Measurements from ENCODE around the gene CRACR2A.

The CRACR2A gene

GRCh38 chr12:3630111-3630510 is 122.8 kb downstream of the CRACR2A start:
- H3K4me3 ChIP-seq (ENCODE audit: low read length): no peak overlapping the region
- no peak for TF ChIP-seq ZNF274 (IDR thresholded peaks at IDR 0.05; ENCODE audit: low read depth, low read length)

DNA sequence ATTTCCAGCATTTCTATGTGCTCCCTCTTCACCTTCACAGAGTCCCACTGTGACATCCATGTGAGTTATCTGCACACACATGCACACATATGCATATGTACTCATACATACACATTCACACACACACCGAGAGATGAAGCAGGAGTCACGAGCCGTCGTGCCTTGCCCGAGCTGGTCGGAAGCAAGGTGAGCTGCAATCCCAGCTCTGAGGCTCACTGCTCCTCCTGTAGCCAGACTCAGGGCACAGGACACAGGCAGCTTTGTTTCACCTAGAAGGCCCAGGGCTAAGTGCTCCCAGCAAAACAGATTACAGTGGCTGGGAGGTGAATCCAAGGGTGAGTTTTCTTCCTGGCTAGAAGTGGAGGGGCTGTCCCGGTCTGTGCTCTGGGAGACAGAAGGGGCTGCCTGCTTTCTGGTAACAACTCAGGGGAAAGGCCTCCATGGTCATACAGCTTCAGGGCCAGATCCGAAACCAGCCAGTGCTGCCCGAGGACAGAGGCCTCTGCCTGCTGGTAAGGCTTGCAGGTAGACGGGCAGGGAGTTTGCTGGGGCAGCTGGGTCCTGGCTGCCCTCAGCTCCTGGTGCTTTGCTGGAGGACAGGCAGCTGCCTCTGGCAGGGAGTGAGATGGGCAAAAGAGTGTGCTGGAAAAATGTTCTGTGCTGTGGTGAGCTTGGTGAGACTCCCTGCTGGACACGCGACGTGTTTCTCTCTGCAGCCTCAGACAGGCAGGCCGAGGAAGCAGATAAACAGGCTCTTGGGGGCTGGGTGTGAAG is 123.7 kb downstream of the CRACR2A start:
- H3K4me3 ChIP-seq (ENCODE audit: low read length): no peak overlapping the region
- TF ChIP-seq ZNF274 (IDR thresholded peaks at IDR 0.05; ENCODE audit: low read depth, low read length): no peak

DNA sequence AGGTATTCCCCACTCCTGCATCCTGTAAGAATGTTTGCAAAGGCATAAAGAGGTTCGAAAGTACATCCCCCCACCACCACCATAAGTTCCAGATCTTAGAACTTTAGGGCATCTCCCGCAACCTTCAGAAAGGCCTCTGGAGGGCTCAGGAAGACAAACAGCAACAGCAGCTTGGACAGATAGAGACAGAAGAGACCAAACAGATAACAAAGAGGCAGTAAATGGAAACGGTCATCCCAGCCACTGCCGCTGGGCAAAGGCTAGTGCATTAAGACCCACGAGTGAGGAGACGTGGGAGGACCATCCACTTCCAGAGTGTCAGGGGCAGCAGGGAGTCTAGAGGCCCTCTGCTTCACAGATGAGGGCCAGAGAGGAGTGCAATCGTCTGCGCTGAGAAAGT is 124.3 kb downstream of the CRACR2A start:
- TF ChIP-seq ZNF274 (IDR thresholded peaks at IDR 0.05; ENCODE audit: low read depth, low read length): no peak

DNA sequence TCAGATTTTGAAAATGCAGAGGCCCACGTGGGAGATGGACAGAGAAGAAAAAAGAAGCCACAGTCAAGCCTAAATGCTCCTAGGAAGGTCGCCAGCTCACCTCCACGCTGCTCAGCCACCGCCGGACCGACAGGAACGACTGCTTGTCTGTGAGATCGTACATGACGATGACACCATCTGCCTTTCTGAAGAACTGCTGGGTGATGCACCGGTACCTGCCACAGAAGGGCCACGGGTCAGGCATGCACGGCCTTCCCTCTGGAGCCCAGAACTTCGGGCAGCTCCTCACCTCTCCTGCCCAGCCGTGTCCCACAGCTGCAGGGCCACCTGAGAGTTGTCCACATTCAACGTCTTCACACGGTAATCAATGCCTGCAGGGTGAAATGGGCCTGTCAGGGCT is 125.6 kb downstream of the CRACR2A start:
- no peak overlapping the region for H3K4me3 ChIP-seq (ENCODE audit: low read length)
- no peak for TF ChIP-seq ZNF274 (IDR thresholded peaks at IDR 0.05; ENCODE audit: low read depth, low read length)

More for the DNA sequence above, 124.3 kb downstream of the CRACR2A start:
- H3K4me3 ChIP-seq (ENCODE audit: low read length): no peak overlapping the region

- TF ChIP-seq ZNF274 (IDR thresholded peaks at IDR 0.05; ENCODE audit: low read depth, low read length): no peak
These were observed 128.6 kb downstream of the CRACR2A start for GRCh38 chr12:3624273-3624672.

GRCh38 chr12:3622822-3623690 is 129.9 kb downstream of the CRACR2A start:
- no peak for TF ChIP-seq ZNF274 (IDR thresholded peaks at IDR 0.05; ENCODE audit: low read depth, low read length)
- H3K4me3 ChIP-seq (ENCODE audit: low read length): no peak overlapping the region

More at GRCh38 chr12:3624273-3624672, 128.6 kb downstream of the CRACR2A start:
- no peak overlapping the region for H3K4me3 ChIP-seq (ENCODE audit: low read length)

DNA sequence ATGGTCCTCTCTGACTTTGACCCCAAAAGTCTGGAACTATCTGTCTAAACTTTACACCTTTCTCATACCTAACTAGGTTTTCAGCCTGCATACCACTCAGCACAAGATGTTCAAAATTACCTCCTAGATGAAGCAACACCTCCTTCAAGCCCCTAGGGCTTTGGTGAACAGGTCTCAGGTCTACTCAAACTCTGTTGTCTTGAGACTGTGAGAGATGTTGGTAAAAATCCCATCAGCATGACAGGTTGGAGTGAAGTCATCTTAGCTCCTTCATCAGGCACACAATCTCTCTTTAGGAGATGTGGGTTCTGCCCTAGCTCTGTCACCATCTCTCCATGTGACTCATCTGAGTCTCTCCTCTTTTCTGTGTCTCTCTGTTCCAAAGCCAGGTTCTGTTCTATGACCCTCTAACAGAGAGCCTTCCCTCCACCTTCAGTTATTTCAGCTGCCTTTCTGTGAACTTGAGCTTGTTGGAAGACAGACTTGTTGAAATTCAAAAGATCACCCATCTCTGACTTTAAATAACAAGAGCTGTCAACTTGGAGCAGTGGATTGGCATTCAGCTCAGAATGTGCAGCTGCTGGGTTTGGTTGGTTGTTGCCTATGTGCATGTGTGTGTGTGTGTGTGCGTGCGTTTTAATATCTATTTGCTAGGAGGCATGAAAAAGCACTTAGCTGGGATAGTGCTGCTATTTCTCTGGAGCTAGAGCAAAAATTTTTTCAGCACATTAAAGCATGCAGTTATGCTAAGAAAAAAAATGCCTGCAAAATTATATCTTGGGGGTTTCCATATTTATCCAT is 130.7 kb downstream of the CRACR2A start:
- no peak overlapping the region for H3K4me3 ChIP-seq (ENCODE audit: low read length)
- no peak for TF ChIP-seq ZNF274 (IDR thresholded peaks at IDR 0.05; ENCODE audit: low read depth, low read length)

DNA sequence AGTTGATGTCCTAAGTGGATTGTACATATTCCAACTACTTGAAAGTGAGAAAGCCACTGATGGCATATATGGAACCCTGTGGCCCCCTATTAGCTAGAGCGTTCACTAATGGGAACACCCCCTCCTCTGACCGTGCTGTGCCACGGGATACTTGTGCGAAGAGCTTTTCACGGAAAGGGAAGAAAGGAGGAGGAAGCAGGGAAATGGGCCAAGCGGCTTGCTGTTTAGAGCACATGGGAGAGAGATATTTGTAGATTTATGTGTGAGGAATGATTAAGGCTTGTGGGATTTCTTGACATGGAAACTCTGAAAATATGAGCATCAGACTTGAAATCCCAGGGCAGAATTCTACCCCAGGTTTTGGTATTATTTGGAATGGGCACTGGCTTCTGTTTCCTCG is 132.1 kb downstream of the CRACR2A start:
- TF ChIP-seq ZNF274 (IDR thresholded peaks at IDR 0.05; ENCODE audit: low read depth, low read length): no peak
- no peak overlapping the region for H3K4me3 ChIP-seq (ENCODE audit: low read length)

GRCh38 chr12:3617565-3617964 is 135.3 kb downstream of the CRACR2A start:
- no peak overlapping the region for H3K4me3 ChIP-seq (ENCODE audit: low read length)
- no peak for TF ChIP-seq ZNF274 (IDR thresholded peaks at IDR 0.05; ENCODE audit: low read depth, low read length)

DNA sequence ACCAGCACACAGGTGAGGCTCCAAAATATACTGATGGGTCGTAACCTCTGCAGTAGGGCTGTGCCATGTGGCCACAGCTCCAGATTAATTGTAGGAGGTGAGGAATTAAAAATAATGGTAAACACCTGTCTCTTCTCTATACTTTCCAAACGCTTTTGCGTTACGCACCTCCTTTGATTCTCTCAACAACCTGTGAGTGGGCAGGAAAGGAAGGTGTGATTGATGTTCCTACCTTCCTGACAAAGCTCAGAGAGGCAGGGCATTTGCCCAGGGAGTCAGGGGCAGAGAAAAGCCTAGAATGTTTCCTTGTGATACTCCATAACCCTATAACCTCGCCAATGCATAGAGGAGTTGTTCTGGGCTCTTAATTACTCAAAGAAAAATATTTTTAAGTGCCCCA is 137.0 kb downstream of the CRACR2A start:
- H3K4me3 ChIP-seq (ENCODE audit: low read length): no peak overlapping the region
- no peak for TF ChIP-seq ZNF274 (IDR thresholded peaks at IDR 0.05; ENCODE audit: low read depth, low read length)

- no peak overlapping the region for H3K4me3 ChIP-seq (ENCODE audit: low read length)
- no peak for TF ChIP-seq ZNF274 (IDR thresholded peaks at IDR 0.05; ENCODE audit: low read depth, low read length)
These were observed 138.0 kb downstream of the CRACR2A start for GRCh38 chr12:3614806-3615466.

- H3K4me3 ChIP-seq (ENCODE audit: low read length): no peak overlapping the region
- TF ChIP-seq ZNF274 (IDR thresholded peaks at IDR 0.05; ENCODE audit: low read depth, low read length): no peak
These were observed 139.1 kb downstream of the CRACR2A start for GRCh38 chr12:3613641-3614395.

Data from GM08714 (cell line).